ENCODE data around the gene INTS7.

The INTS7 gene

GRCh38 chr1:211909395-211909794 lies 126.0 kb downstream of the INTS7 start:
- DNase-seq (ENCODE audit: low read depth, low spot score), result no peak

DNA sequence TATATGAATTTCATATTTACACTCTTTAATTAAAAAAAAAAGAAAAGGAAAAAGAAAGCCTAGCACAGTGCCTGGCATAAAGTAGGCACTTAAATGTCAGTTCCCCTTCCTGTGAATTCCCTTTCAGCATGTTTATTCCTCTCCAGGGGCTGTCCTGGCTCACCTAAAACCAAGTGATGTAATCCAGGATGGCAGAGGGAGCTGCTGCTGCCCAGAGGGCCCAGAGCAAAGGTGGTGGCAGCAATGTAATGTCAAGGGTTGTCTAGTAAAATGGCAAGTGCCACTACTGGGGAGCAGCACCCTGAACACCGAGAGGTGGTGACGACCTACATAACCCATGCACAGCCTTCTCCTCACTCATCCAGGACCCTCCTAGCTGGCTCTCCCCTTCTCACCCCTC lies 126.4 kb downstream of the INTS7 start:
- DNase-seq (ENCODE audit: low read depth, low spot score), result no peak

- DNase-seq (ENCODE audit: low read depth, low spot score), result no peak
These were observed 126.9 kb downstream of the INTS7 start for GRCh38 chr1:211908453-211908852.

- no peak for DNase-seq (ENCODE audit: low read depth, low spot score)
These were observed 131.7 kb downstream of the INTS7 start for GRCh38 chr1:211903490-211904245.

DNA sequence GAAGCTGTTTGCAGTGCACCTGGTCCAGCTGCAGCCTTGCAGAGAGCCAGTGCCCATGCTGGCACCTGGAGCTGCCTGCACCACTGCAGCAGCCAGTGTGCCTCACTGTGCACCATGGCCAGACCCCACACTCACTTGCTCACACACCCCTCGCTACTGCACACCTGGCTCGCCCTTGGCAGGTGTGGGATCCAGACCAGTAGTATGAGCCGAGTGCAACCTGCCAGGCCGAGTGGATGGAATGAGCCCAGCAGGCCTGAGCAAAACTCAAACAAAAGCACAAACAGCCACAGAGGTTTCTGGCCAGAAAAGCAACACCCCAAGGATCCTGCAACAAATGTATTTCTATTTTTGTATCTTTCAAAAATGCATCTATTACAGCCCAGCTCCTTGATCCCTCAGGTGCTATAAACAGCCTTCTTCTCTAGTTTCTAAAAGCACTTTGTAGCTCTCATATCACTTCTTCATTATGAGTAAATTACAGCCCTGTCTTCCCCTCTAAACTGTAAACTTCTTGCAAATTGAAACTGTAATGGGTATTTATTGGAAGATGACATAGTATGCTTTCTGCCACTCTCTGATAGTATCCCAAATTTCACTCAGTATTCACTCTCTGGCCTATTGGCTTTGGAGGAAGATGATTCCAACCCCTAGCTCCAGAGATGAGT lies 132.6 kb downstream of the INTS7 start:
- no peak for DNase-seq (ENCODE audit: low read depth, low spot score)

GRCh38 chr1:211901945-211902344 lies 133.4 kb downstream of the INTS7 start:
- DNase-seq (ENCODE audit: low read depth, low spot score), result no peak

DNA sequence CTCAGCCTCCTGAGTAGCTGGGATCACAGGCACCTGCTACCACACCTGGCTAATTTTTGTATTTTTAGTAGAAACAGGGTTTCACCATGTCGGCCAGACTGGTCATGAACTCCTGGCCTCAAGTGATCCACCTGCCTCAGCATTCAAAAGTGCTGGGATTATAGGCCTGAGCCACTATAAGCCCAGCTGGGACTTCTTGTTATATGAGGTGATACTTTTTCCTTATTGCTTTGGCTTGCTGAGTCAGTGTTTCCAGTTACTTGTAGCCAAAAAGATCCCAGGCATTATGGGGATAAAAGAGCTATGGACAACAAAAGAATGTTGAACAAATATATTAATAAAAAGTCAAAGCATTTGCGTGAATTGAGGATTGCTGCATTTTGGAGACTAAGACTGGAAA lies 134.9 kb downstream of the INTS7 start:
- no peak for DNase-seq (ENCODE audit: low read depth, low spot score)

- DNase-seq (ENCODE audit: low read depth, low spot score), result no peak
These were observed 138.4 kb downstream of the INTS7 start for GRCh38 chr1:211896958-211897357.

GRCh38 chr1:211895126-211895759 lies 140.1 kb downstream of the INTS7 start:
- DNase-seq (ENCODE audit: low read depth, low spot score), result no peak

DNA sequence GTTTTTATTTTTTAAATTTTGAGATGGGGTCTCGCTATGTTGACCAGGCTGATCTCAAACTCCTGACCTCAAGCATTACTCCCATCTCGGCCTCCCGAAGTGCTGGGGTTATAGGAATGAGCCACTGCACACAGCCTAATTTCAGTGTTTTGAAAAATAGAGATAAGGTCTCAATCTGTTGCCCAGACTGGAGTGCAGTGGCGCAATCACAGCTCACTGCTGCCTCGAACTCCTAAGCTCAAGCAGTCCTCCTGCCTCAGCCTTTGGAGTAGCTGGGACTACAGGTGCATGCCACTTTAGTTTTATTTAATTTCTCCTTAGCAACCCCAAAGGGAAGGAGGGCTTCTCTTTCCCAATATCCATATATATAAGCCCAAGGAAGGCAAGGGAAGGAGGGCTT lies 141.0 kb downstream of the INTS7 start:
- no peak for DNase-seq (ENCODE audit: low read depth, low spot score)

DNA sequence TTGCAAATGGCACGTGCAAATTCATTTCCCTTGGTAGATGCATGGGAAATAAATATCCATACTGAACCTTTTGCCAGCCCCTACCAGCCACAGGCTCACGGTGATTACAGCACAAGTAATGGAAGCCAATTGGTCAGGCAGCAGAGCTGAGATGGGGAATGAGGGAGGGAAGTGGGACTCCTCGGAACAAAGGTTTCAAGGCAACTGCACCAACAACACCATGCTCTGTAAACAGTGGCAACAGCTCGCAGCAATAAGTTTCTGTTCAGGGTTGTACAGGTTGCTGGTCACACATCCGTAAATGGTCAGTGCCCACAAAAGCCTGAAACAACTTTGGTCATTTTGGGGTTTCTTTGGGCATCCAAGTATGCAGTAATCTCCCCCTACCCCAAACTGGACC lies 142.1 kb downstream of the INTS7 start:
- no peak for DNase-seq (ENCODE audit: low read depth, low spot score)

DNA sequence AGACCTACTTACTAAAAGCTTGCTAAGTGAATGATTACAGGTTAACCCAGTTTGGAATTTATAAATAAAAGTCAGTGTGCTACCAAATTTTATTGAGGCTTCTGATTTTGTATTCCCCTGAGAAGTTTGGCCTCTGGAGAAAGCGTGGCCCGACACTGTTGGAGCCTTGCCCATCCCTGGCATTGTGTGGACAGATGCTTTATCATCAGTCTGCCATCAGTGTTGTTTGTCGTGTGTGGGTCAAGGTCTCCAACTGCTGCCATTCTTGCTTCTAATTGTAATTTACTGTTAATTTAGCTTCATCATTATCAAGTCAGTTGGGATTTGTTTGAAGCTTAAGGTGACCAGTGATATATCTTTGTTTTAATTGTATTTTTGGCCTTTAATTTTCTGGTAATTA lies 142.8 kb downstream of the INTS7 start:
- DNase-seq (ENCODE audit: low read depth, low spot score), result no peak

GRCh38 chr1:211891708-211892107 lies 143.6 kb downstream of the INTS7 start:
- DNase-seq (ENCODE audit: low read depth, low spot score), result no peak
